ENCODE results near the gene ARL17B. TPM values are rescaled to one million over a fixed set of nuclear protein-coding genes. Genes with fewer than 3 reads are reported as not detected.
"Not testable (repeated sequence)": the region's sequence is repeated elsewhere in the genome, so short reads cannot be mapped to it uniquely, and the experiment has no call there.

ARL17B gene
- polyA plus RNA-seq, 1 experiment, result 8.6 TPM

- Histone ChIP-seq H3K27me3 (ENCODE audit: control insufficient read depth, insufficient read depth, low read length) (no peaks in the 10 kb centered on the region), H3K9me3 (ENCODE audit: control insufficient read depth, insufficient read depth, low read length) (no peaks in the 10 kb centered on the region; the same call in 1 of the 2 replicates), H3K4me3 (ENCODE audit: low read depth, low read length) (no peak overlapping the region), H3K27ac (ENCODE audit: low read depth, low read length) (no peak overlapping the region)
- CTCF ChIA-PET, result interaction anchor here (2.0 kb wide), 1 partner anchor 13 kb away, joined by 5 read pairs; no protein-coding TSS in a partner anchor
- POLR2A ChIA-PET, result no interaction called here
- no peak for TF ChIP-seq CTCF (IDR thresholded peaks at IDR 0.05; ENCODE audit: low read depth, low read length)
- DNase-seq (ENCODE audit: low read depth, low spot score), result no peak
Measured at GRCh38 chr17:46273541-46274236, 87.9 kb downstream of the ARL17B start.

- no peaks in the 10 kb centered on the region for H3K9me3 ChIP-seq (ENCODE audit: control insufficient read depth, insufficient read depth, low read length)
- H3K27me3 ChIP-seq (ENCODE audit: control insufficient read depth, insufficient read depth, low read length), result no peaks in the 10 kb centered on the region
- no peak overlapping the region for H3K27ac ChIP-seq (ENCODE audit: low read depth, low read length)
- no peak overlapping the region for H3K4me3 ChIP-seq (ENCODE audit: low read depth, low read length)
- POLR2A ChIA-PET, result no interaction called here
- CTCF ChIA-PET, result no interaction called here
- no peak for TF ChIP-seq CTCF (IDR thresholded peaks at IDR 0.05; ENCODE audit: low read depth, low read length)
- no peak for DNase-seq (ENCODE audit: low read depth, low spot score)
Measured at GRCh38 chr17:46270032-46270431, 91.5 kb downstream of the ARL17B start.

GRCh38 chr17:46266656-46267544 lies 94.7 kb downstream of the ARL17B start:
- ChIA-PET POLR2A (interaction anchor here (0.7 to 1.4 kb wide), 2 partner anchors 21 to 67 kb away, joined by 4 to 6 read pairs; no protein-coding TSS in a partner anchor), CTCF (interaction anchor here (1.1 to 2.8 kb wide), 2 partner anchors 11 to 20 kb away, joined by 3 to 9 read pairs; no protein-coding TSS in a partner anchor)
- DNase-seq (ENCODE audit: low read depth, low spot score), result peak; percentile 55
- Histone ChIP-seq H3K9me3 (ENCODE audit: control insufficient read depth, insufficient read depth, low read length) (no peaks in the 10 kb centered on the region), H3K4me3 (ENCODE audit: low read depth, low read length) (peak overlapping the region; percentile 73), H3K27me3 (ENCODE audit: control insufficient read depth, insufficient read depth, low read length) (no peaks in the 10 kb centered on the region), H3K27ac (ENCODE audit: low read depth, low read length) (peak overlapping the region; percentile 90)
- no peak for TF ChIP-seq CTCF (IDR thresholded peaks at IDR 0.05; ENCODE audit: low read depth, low read length)

- H3K27me3 ChIP-seq (ENCODE audit: control insufficient read depth, insufficient read depth, low read length); DNase-seq (ENCODE audit: low read depth, low spot score); H3K9me3 ChIP-seq (ENCODE audit: control insufficient read depth, insufficient read depth, low read length): not testable (repeated sequence)
- H3K4me3 ChIP-seq (ENCODE audit: low read depth, low read length), result peak overlapping the region; percentile 43
- peak overlapping the region; percentile 88 for H3K27ac ChIP-seq (ENCODE audit: low read depth, low read length)
- POLR2A ChIA-PET, result interaction anchor here (1.4 kb wide), 1 partner anchor 66 kb away, joined by 4 read pairs; no protein-coding TSS in a partner anchor
- CTCF ChIA-PET, result interaction anchor here (2.8 kb wide), 1 partner anchor 21 kb away, joined by 9 read pairs; no protein-coding TSS in a partner anchor
Measured at GRCh38 chr17:46266063-46266655, 95.4 kb downstream of the ARL17B start.

- POLR2A ChIA-PET, result interaction anchor here (0.6 kb wide), 1 partner anchor 37 kb away, joined by 3 read pairs; no protein-coding TSS in a partner anchor
- CTCF ChIA-PET, result no interaction called here
Measured at GRCh38 chr17:46264456-46265198, 96.9 kb downstream of the ARL17B start.

More at GRCh38 chr17:46264456-46265198, 96.9 kb downstream of the ARL17B start:
- Histone ChIP-seq H3K27ac (ENCODE audit: low read depth, low read length) (peak overlapping the region; percentile 91), H3K9me3 (ENCODE audit: control insufficient read depth, insufficient read depth, low read length) (no peaks in the 10 kb centered on the region), H3K27me3 (ENCODE audit: control insufficient read depth, insufficient read depth, low read length) (no peaks in the 10 kb centered on the region), H3K4me3 (ENCODE audit: low read depth, low read length) (no peak overlapping the region)
- no peak for TF ChIP-seq CTCF (IDR thresholded peaks at IDR 0.05; ENCODE audit: low read depth, low read length)
- DNase-seq (ENCODE audit: low read depth, low spot score), result peak; percentile 66
